ENCODE measurements around the gene LMOD2.

Gene LMOD2

GRCh38 chr7:123666492-123666891 lies 10.8 kb downstream of the LMOD2 start:
- no peak for DNase-seq (ENCODE audit: low read depth)
- no peak for TF ChIP-seq CTCF (IDR thresholded peaks at IDR 0.05; ENCODE audit: low read depth, low read length, missing control alignments)
- H3K4me3 ChIP-seq (ENCODE audit: low read depth, low read length) = no peak overlapping the region

GRCh38 chr7:123669485-123669884 lies 13.8 kb downstream of the LMOD2 start:
- no peak for DNase-seq (ENCODE audit: low read depth)
- TF ChIP-seq CTCF (IDR thresholded peaks at IDR 0.05; ENCODE audit: low read depth, low read length, missing control alignments) = no peak
- no peak overlapping the region for H3K4me3 ChIP-seq (ENCODE audit: low read depth, low read length)

GRCh38 chr7:123673137-123673732 lies 17.6 kb downstream of the LMOD2 start:
- H3K4me3 ChIP-seq (ENCODE audit: low read depth, low read length) = no peak overlapping the region
- DNase-seq (ENCODE audit: low read depth) = no peak
- TF ChIP-seq CTCF (IDR thresholded peaks at IDR 0.05; ENCODE audit: low read depth, low read length, missing control alignments) = no peak

GRCh38 chr7:123673752-123674398 lies 18.2 kb downstream of the LMOD2 start:
- no peak overlapping the region for H3K4me3 ChIP-seq (ENCODE audit: low read depth, low read length)
- TF ChIP-seq CTCF (IDR thresholded peaks at IDR 0.05; ENCODE audit: low read depth, low read length, missing control alignments) = no peak
- DNase-seq (ENCODE audit: low read depth) = no peak

- no peak for TF ChIP-seq CTCF (IDR thresholded peaks at IDR 0.05; ENCODE audit: low read depth, low read length, missing control alignments)
- DNase-seq (ENCODE audit: low read depth) = no peak
These were observed 18.9 kb downstream of the LMOD2 start for GRCh38 chr7:123674399-123675180.

GRCh38 chr7:123675181-123675473 lies 19.5 kb downstream of the LMOD2 start:
- no peak for DNase-seq (ENCODE audit: low read depth)
- H3K4me3 ChIP-seq (ENCODE audit: low read depth, low read length) = no peak overlapping the region
- no peak for TF ChIP-seq CTCF (IDR thresholded peaks at IDR 0.05; ENCODE audit: low read depth, low read length, missing control alignments)

More at GRCh38 chr7:123674399-123675180, 18.9 kb downstream of the LMOD2 start:
- no peak overlapping the region for H3K4me3 ChIP-seq (ENCODE audit: low read depth, low read length)
